Fibroblast of skin of right quadriceps (primary cell): Measurements from ENCODE around the gene TANGO6.
"Not testable (repeated sequence)": the region's sequence is repeated elsewhere in the genome, so short reads cannot be mapped to it uniquely, and the experiment has no call there.

Experiments used
- DNase-seq: peaks from one replicate; pipeline ENCODE4 v3.0.0-alpha.2; 2013

TANGO6 gene

DNA sequence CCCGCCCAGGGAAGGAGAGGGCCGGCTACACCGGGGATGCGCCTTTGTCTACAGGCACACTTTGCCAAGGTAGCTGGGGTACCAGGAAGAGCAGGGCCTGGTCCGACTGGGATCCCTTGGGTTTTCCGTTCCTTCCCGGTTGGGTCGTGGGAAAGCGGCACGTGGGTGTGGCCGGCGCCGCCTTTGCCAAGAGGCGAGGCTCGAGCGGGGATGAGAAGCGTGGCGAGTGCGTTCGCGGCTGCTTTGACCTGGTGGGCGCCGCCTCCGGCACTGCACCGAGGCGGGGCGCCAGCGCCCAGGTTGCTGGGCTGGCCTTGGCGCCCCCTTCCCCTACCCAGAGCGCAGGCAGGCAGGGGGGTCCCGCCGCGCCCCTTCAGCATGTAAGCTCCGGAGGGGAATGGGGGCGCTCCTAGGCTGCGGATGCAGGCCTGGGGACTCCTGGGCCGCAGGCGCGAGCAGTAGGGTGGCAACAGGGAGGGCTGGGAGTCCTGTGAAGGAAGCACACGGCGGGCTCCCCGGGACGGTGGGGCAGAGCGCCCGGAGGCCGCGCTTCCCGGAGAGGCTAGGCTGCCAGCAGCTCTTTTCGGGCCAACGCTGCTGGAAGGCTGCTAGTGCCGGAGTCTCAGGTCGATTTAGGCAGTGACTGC is 264.1 kb downstream of the TANGO6 start:
- no peak for DNase-seq

DNA sequence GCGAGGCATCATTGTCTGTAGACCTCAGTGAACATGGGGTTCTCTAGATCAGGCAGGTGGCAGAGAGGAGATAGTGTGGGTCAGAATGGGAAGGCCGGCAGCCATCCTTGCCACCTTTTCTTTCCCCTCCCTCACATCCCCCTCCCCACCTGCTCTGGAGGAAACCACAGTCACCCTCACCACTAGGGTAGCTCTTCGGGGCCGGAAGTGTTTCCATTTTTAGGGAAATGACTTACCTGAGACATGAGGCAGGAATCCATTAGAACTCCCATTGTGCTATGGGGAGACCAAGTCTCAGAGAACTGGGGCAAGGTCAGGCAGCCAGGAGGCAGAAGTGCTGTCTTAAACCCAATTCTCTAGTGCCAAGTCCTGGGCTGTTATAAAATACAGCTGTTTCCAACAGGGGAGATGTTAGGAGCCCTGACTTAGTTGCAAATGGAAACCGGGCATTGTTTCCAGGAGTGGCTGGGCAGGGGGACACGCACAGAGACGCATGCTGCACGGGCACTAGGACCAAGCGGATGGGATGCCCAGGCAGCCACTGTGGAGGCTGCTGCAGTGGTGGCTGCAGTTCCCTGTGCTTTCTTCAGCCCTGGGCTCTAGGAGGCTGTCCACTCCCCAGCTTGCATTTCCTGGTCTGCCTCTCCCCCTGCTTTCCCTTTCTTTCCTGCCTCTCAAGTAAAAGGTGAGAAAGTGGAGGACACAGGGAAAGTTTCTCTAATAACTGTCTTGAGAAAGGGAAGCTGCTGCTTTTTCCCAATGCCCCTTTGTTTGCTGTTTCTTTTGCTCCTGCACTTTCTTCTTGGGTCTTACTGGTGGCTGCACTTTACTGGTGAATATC is 265.0 kb downstream of the TANGO6 start:
- DNase-seq = no peak

DNA sequence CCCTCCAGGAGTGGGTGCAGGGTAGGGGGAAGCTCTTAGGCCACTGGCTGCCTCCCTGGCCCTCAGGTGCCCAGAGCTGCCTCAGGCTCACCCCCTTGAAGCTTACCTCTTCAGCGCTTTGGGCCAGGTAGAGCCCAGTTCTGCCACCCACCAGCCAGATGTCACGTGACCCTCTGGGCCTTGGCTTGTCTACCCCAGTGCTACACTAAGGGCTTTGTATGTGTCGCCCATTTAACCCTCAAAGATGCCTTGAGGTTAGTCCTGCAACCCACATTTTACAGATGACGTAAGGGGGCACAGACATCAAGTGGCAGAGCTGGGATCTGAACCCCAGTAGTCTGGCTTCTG is 265.5 kb downstream of the TANGO6 start:
- DNase-seq = no peak

DNA sequence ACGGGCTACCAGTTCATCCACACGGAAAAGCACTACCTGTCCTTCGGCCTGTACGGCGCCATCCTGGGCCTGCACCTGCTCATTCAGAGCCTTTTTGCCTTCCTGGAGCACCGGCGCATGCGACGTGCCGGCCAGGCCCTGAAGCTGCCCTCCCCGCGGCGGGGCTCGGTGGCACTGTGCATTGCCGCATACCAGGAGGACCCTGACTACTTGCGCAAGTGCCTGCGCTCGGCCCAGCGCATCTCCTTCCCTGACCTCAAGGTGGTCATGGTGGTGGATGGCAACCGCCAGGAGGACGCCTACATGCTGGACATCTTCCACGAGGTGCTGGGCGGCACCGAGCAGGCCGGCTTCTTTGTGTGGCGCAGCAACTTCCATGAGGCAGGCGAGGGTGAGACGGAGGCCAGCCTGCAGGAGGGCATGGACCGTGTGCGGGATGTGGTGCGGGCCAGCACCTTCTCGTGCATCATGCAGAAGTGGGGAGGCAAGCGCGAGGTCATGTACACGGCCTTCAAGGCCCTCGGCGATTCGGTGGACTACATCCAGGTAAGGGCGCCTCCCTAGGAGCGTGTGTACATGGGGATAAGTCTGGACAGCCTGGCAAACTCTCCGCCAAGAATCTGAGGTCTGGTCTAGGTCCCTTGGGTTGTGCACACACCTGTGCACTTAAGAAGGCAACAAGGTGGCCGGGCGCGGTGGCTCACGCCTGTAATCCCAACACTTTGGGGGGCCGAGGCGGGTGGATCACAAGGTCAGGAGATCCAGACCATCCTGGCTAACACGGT is 266.3 kb downstream of the TANGO6 start:
- DNase-seq = no peak

DNA sequence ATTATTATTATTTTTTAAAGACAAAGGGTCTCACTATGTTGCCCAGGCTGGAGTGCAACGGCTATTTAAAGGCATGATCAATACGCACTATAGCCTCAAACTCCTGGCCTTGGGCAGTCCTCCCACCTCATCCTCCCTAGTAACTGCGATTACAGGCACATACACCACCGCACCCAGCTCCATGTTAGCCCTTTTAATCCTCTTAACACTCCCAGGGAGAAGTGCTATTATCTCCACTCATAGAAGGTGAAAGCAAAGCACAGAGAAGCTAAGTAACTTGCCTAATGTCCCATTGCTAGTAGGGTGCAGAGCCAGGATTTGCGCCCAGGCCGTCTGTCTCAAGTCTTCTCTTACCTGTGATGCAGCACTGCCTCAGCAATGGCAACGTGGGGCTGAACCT is 267.1 kb downstream of the TANGO6 start:
- no peak for DNase-seq

DNA sequence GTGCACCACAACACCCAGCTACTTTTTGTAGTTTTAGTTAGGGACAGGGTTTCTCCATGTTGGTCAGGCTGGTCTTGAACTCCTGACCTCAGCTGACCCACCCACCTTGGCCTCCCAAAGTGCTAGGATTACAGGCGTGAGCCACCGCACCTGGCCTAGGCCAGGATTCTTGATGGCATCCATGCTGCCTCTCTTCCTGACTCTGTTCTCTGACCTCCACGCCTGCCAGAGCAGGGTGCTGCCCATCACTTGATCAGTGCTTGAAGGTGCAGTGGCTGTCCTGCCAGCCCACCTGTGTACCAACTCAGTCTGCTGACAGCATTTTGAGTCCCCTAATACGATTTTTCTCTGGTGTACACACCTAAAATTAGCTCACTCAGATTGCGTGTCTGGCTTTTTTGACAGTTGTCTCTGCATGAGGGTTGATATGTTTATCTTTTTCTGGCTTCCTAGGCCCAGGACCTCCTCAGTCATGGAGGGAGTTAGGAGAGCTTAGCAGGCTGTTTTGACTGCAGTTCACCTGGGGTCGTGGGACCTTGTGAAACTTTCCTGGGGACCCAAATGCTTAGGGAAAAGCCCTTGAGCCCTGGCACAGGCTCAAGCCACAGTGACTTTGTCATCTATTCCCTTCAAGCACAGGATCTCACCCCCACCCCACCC is 268.0 kb downstream of the TANGO6 start:
- DNase-seq = no peak

DNA sequence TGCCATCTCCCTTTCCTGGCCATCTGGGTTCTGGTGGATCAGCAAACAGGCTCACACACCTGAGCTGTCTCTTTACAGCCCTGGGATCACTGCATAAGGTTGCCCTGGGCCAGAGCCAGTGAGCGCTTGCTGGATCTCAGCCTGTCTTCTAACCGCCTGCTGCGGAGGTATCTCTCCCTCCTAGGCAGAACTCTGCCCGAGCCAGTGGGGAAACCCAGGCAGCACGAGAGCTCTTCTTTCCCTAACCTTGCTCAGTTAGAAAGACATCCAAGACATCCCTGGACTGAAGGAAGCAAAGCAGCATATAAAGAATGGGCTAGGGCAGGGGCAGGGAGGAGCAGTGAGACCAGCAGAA is 268.5 kb downstream of the TANGO6 start:
- no peak for DNase-seq

DNA sequence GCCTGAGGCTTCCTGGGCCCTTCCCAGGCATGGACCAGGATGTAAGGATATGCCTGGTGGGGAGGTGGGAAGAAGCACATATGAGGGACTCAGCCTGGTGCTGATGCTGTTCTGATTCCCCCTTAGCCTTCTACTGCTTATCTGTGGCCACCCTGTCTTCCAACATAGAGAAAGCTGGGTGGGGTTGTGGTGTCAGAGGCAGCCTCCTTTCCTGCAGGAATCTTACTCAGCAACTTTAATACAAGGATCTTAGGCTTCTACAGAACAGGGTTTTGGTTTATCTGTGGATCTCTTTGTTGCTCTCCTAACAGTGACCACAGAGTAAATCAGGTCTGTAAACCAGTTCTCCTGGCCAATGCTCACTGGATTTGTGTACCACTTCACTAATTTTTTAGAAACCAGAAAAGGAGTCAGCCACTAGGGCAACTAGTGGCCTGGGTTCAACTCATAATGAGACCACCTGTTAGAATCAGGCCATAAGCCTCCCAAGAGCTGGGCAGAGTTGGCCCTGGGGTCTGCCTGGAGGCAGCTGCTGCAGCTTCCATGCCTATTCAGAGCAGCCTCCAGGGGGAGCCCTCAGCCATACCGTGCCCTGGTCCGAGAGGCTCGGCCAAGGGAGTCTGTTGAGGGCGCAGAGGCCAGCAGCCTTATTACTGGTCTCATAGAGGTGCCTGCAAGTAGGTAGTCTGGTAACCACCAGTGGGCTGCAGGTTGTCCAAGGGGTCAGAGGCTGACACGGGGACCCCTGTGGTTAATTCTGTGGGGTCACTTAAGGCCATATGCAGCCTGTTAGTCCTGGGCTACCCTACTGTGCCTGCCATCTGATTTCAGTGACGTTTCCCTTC is 269.2 kb downstream of the TANGO6 start:
- DNase-seq = peak; percentile 15

DNA sequence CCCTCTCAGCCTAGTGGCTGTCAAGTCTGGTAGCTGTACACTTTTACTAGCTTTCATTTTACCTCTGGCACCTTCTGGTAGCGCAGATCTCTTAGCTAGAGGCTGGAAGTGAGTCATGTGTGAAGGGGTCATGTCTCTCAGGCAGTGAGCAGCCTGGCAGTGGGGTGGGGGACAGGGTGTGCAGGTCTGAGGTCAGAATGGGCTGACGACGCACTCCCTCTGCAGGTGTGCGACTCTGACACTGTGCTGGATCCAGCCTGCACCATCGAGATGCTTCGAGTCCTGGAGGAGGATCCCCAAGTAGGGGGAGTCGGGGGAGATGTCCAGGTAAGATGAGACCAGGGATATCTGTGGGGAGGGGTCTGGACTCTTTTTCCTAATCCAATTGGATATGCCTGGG is 269.9 kb downstream of the TANGO6 start:
- DNase-seq = no peak

DNA sequence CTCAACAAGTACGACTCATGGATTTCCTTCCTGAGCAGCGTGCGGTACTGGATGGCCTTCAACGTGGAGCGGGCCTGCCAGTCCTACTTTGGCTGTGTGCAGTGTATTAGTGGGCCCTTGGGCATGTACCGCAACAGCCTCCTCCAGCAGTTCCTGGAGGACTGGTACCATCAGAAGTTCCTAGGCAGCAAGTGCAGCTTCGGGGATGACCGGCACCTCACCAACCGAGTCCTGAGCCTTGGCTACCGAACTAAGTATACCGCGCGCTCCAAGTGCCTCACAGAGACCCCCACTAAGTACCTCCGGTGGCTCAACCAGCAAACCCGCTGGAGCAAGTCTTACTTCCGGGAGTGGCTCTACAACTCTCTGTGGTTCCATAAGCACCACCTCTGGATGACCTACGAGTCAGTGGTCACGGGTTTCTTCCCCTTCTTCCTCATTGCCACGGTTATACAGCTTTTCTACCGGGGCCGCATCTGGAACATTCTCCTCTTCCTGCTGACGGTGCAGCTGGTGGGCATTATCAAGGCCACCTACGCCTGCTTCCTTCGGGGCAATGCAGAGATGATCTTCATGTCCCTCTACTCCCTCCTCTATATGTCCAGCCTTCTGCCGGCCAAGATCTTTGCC is 271.1 kb downstream of the TANGO6 start:
- DNase-seq = no peak

DNA sequence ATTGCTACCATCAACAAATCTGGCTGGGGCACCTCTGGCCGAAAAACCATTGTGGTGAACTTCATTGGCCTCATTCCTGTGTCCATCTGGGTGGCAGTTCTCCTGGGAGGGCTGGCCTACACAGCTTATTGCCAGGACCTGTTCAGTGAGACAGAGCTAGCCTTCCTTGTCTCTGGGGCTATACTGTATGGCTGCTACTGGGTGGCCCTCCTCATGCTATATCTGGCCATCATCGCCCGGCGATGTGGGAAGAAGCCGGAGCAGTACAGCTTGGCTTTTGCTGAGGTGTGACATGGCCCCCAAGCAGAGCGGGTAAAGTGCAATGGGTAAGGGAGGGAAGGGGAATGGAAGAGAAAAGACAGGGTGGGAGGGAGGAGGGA is 271.6 kb downstream of the TANGO6 start:
- DNase-seq = no peak

DNA sequence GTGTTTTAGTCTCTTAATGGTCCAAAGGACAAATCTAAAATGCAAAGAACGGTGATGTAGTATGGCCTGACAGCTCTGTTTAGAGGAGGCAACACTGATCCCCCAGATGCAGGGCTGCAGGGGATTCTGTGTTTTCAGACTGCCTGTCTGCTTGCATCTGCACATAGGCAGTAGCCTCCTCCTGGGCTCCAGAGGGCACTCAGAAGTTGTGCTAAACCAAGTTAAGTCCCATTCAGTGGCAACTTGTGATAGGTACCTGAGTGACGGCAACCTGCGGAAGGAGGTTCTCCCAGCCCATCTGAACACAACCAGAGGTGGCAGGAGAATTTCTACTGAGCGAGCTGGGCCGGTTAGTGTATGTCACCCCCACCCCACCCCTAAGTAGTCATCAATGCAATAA is 272.0 kb downstream of the TANGO6 start:
- no peak for DNase-seq

DNA sequence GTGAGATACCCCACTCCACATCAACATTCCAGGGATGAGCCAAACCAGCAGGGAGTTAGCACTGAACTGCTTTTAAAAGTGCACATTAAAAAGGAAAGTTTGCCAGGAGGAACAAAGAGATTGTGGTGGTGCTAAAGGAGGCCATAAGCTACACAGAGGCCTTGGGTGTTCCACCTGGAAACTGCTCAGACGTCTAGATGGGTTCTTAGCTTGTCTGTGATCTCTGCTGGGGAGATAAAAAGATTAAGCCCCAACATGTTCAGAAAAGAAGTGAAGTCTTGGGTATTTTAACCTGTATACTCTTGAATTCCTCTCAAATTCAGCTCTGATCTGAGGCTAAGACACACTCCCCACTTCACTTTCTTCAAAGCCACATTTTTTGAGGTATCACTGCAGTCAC is 272.5 kb downstream of the TANGO6 start:
- no peak for DNase-seq

DNA sequence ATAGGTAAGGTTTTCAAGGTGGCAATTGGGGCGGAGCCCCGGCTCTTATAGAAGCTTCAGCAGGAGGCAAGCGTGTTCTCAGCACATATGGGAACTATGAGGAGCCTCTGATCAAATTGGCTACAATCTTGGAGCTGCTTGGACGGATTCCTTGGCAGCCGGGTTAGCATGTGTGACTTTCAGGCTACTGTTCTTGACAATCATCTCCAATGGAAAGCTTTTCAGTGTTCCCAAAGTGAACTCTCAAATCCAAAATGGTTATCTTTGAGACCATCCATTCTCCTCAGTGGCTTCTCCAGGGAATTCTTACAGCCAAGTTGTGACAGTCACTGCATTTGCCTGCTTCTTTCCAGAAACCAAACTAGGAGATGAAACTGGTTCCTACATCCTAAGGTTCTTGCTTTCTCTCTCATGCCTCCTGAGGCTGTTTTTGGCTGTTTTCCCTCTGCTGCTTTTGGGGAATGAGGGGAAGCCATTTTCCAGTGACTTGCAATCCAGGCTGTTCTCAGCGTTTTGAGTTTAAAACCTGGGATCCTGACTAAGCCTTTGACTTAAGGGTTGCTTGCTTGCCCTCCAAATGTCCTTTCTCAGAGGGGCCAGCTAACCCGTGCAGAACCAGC is 273.0 kb downstream of the TANGO6 start:
- DNase-seq = no peak

DNA sequence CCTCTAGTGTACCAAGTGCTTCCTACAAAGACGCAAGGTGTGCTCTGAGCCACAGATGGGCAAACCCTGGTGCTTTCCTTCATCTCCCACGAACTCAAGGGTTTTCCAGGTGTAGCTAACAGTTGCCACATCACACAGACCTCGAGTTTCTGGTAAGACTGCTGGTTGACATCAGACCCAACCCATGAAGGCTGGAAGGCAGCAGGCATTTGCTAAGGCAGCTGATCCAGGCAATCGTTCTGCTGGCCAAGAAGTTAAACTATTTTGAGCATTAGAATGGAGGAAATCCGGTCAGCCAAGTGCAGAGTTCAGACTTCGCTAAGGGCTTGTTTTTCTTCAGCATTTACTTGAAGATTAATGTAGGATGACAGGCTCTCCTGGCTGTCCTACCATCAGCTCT is 273.6 kb downstream of the TANGO6 start:
- DNase-seq = no peak

DNA sequence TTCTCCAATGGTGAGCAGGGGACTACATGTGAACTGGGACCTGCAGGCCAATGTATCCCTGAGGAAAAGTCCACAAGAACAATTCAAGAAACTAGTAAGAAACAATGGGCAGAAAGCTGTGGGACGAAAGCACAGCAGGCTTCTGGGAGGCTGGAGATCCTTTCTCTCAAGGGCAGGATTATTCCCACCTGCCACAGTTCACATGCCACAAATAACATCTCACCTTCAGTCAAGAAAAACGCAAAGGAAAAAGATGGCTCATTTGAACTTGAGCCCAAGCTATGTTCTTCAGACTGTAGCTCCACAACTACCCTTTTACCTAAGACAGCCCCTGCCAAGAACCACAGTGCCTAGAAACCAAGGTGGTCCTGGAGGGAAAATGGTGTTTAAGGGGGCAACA is 275.1 kb downstream of the TANGO6 start:
- no peak for DNase-seq

DNA sequence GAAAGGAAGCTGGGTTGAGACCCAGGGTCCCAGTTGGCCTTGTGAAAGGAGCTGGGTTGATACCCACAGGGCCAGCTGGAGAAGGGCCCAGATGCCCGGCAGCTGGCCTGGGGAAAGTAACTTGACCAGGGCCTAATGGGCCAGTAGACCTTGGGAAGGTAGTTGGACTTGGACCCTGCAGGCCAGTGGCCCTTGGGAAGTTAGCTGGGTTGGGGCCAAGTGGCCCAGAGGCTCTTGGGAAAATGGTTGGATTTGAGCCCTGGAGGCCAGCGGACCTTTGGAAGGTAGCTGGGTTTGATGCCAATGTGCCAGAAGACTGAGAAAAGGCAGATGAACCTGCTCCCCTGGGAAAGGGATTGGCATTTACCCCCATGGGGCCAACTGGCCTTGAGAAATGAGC is 275.7 kb downstream of the TANGO6 start:
- no peak for DNase-seq

DNA sequence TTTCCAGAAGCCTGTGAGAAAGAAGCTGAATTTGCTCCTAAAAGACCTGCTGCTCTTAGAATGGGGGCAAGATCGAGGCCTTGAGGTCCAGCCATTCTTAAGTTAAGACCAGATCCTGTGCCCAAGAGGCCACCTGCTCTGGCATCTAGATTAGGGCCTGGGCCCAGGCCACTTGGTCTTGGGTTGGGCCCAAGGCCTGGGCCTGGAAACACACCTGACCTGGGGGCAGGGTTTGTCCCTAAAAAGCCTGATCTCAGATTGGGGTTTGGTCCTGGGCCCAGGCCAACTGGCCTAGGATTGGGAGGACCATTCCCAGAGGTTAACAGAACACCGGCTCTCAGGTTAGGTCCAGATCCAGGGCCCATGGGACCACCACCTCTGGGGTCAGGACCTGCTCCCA is 276.2 kb downstream of the TANGO6 start:
- DNase-seq = no peak

DNA sequence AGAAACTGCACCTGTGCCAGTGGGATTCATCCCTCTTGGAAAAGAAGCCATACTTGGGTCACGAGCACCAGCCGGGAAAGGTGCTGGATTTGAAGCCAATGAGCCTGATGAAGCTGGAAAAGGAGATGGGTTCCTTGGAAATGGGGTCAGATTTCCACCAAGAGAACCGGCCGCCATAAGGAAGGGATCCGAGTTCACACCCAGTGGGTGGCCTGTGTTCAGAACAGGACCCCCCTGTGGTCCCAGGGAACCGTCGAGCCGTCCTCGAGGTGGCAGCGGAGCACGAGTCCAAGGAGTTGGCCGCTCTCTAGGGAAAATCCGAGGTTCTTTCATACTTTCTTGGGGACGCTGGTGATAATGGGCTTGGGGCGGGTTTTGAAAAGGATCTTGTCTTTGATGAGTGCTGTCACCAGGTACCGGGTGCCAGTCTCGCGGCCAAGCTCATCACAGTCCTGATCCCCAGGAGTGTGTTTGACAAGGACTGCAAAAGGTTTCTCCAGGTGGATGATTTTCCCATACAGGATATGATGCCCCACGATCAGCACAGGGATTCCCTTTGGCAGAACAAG is 276.8 kb downstream of the TANGO6 start:
- DNase-seq = no peak

DNA sequence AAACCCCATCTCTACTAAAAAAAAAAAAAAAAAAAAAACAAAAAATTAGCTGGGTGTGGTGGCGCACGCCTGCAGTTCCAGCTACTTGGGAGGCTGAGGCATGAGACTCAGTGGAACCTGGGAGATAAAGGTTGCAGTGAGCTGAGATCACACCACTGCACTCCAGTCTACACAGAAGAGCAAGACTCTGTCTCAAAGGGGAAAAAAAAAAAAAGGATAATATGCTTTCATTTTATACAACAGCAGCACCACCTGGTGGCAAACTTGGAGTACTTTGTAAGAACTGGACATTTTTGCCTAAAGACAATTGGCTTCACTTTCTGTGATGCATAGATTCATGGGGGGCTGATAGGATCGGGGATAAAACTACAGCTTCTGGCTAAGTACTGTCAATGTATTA is 280.6 kb downstream of the TANGO6 start:
- DNase-seq = peak; percentile 74

DNA sequence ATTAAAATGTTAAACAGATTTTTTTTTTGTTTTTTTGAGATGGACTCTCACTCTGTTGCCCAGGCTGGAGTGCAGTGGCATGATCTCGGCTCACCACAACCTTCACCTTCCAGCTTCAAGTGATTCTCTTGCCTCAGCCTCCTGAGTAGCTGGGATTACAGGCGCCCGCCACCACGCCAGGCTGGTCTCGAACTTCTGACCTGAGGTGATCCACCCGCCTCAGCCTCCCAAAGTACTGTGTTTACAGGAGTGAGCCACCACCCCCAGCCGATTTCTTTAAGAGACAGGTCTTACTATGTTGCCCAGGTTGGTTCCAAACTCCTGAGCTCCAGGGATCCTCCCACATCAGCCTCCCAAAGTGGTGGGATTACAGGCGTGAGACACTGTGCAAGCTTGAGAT is 281.1 kb downstream of the TANGO6 start:
- DNase-seq = not testable (repeated sequence)
